ENCODE measurements around the gene ACSS3. TPM values are rescaled to one million over a fixed set of nuclear protein-coding genes. Genes with fewer than 3 reads are reported as not detected.

The ACSS3 gene
- total RNA-seq, 2 donors from 2014 or later, result 28.3 to 29.4 TPM

GRCh38 chr12:81150382-81150781 is 72.5 kb downstream of the ACSS3 start:
- Mint-ChIP-seq H3K27me3 (ENCODE audit: insufficient read depth) (no peaks in the 10 kb centered on the region), H3K4me1 (peaks cover 7% of the 10 kb centered on the region), H3K9me3 (no peaks in the 10 kb centered on the region), H3K4me3 (no peak overlapping the region), H3K27ac (no peak overlapping the region), H3K36me3 (ENCODE audit: low read depth) (peaks cover 7% of the 10 kb centered on the region)
- Histone ChIP-seq H3K4me3 (ENCODE audit: low read length) (no peak overlapping the region), H3K9me3 (ENCODE audit: control insufficient read depth, low read length) (no peaks in the 10 kb centered on the region), H3K27me3 (ENCODE audit: control insufficient read depth, insufficient read depth, low read length, poor library complexity, severe bottlenecking) (no peaks in the 10 kb centered on the region), H3K27ac (ENCODE audit: low read depth, low read length) (no peak overlapping the region), H3K4me1 (ENCODE audit: control insufficient read depth, insufficient read depth, low read length) (no peaks in the 10 kb centered on the region), H3K36me3 (ENCODE audit: control insufficient read depth, insufficient read depth, low read length) (peaks cover 38% of the 10 kb centered on the region), H3K9ac (ENCODE audit: extremely low read depth, low read length, poor library complexity, severe bottlenecking) (no peak overlapping the region)
- no peak for DNase-seq
- no peak for TF ChIP-seq CTCF (conservative IDR thresholded peaks at IDR 0.05)
- 68 to 84% methylated on average over 3 to 4 of the region's 4 CpGs for WGBS, 2 experiments (ENCODE audit: insufficient coverage in 1 of 2, insufficient read length in 1 of 2)

DNA sequence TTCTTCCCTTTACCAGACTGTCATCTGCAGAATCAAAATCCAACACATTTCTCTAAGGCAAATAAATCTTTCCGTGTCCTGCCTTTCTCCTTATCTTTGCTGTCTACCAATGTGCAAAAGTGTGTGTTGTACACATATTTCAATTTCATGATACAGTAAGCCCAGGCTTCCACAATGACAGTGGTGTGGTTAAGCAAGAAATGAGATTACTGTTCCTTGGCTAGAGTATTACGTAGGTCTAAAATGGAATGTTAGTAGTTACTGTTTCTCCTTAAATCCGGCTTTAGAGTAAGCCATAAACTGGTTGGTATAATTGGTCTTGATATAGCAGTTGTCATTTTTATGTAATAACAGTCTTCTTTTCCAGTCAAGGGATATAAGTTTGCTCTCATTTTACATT is 82.0 kb downstream of the ACSS3 start:
- H3K9me3 Mint-ChIP-seq, result no peaks in the 10 kb centered on the region
- H3K27ac ChIP-seq (ENCODE audit: low read depth, low read length), result no peak overlapping the region
- no peak overlapping the region for H3K27ac Mint-ChIP-seq
- no peaks in the 10 kb centered on the region for H3K27me3 ChIP-seq (ENCODE audit: control insufficient read depth, insufficient read depth, low read length, poor library complexity, severe bottlenecking)
- H3K9me3 ChIP-seq (ENCODE audit: control insufficient read depth, low read length), result peaks cover 8% of the 10 kb centered on the region
- H3K36me3 Mint-ChIP-seq (ENCODE audit: low read depth), result peaks cover 11% of the 10 kb centered on the region
- no peak overlapping the region for H3K9ac ChIP-seq (ENCODE audit: extremely low read depth, low read length, poor library complexity, severe bottlenecking)
- H3K36me3 ChIP-seq (ENCODE audit: control insufficient read depth, insufficient read depth, low read length), result peaks cover 53% of the 10 kb centered on the region
- no peaks in the 10 kb centered on the region for H3K4me1 ChIP-seq (ENCODE audit: control insufficient read depth, insufficient read depth, low read length)
- no peak for TF ChIP-seq CTCF (conservative IDR thresholded peaks at IDR 0.05)
- H3K4me3 ChIP-seq (ENCODE audit: low read length), result no peak overlapping the region
- no peaks in the 10 kb centered on the region for H3K27me3 Mint-ChIP-seq (ENCODE audit: insufficient read depth)
- DNase-seq, result no peak
- WGBS, 2 experiments (ENCODE audit: insufficient coverage in 1 of 2, insufficient read length in 1 of 2), result 93% methylated on average over 3 of the region's 3 CpGs; no CpG with 5 or more reads in 1 of the 2 experiments
- H3K4me1 Mint-ChIP-seq, result no peaks in the 10 kb centered on the region
- no peak overlapping the region for H3K4me3 Mint-ChIP-seq

- H3K36me3 ChIP-seq (ENCODE audit: control insufficient read depth, insufficient read depth, low read length), result peaks cover 50% of the 10 kb centered on the region
- Mint-ChIP-seq H3K4me3 (no peak overlapping the region), H3K27me3 (ENCODE audit: insufficient read depth) (no peaks in the 10 kb centered on the region), H3K27ac (no peak overlapping the region), H3K9me3 (no peaks in the 10 kb centered on the region), H3K36me3 (ENCODE audit: low read depth) (peaks cover 11% of the 10 kb centered on the region), H3K4me1 (peaks cover 8% of the 10 kb centered on the region)
- peaks cover 8% of the 10 kb centered on the region for H3K9me3 ChIP-seq (ENCODE audit: control insufficient read depth, low read length)
- WGBS, 2 experiments (ENCODE audit: insufficient coverage in 1 of 2, insufficient read length in 1 of 2), result 96% methylated on average over 5 of the region's 5 CpGs; no CpG with 5 or more reads in 1 of the 2 experiments
- H3K9ac ChIP-seq (ENCODE audit: extremely low read depth, low read length, poor library complexity, severe bottlenecking), result no peak overlapping the region
- H3K27me3 ChIP-seq (ENCODE audit: control insufficient read depth, insufficient read depth, low read length, poor library complexity, severe bottlenecking), result no peaks in the 10 kb centered on the region
- TF ChIP-seq CTCF (conservative IDR thresholded peaks at IDR 0.05), result no peak
- H3K4me1 ChIP-seq (ENCODE audit: control insufficient read depth, insufficient read depth, low read length), result peaks cover 3% of the 10 kb centered on the region
- DNase-seq, result no peak
- H3K4me3 ChIP-seq (ENCODE audit: low read length), result no peak overlapping the region
- H3K27ac ChIP-seq (ENCODE audit: low read depth, low read length), result no peak overlapping the region
These were observed 83.8 kb downstream of the ACSS3 start for GRCh38 chr12:81161680-81162079.

Measured in endodermal cell (in vitro differentiated cells).